Measurements from ENCODE around the gene MKNK2. TPM values are rescaled to one million over a fixed set of nuclear protein-coding genes. Genes with fewer than 3 reads are reported as not detected.

MKNK2 gene
- total and polyA plus RNA-seq, 2 of the 13 experiments (the other 11 are each of a cell fraction or from before 2014, with no cell fraction given), result 44.9 to 112 TPM

DNA sequence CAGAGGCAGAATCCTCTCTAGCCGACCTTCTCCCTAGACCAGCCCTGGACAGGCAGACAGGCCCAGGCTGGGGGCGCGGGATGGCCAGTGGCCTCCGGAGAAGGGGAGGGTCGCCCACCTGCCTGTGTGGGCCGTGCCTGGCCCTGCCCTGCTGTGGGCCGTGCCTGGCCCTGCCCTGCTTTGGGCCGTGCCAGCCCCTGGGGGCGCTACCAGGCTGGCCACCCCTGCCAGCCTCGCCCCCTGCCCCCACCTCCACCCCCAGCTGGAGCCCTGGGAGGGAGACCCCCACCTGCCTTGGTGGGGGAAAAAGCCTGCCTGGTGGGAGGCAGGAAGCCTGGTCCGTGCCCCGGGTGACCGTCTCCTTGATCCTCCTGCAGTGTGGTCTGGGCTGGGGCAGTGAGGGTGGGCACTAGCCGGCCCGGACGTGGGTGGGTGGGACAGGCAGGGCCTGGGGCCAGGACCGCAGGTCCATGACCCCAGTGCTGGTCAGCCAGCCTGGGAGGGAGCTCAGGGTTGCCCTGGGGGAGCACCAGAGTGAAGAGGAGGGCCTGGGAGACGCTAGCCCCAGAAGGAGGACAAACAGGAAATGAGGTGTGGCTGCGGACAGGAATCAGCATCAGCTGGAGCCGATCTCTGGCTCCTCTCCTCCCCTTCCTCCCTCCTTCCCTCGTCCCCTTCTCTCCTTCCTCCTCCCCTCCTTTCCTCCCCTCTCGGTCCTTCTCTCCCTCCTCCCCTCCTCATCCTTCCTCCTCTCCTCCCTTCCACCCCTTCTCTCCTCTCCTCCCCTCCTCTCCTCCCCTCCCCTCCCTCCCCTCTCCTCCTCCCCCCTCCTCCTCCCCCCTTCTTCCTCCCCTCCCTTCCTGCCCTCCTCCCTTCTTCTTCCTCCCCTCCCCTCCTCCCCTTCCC, 5.1 kb upstream of the MKNK2 start (continued):
- no peak for TF ChIP-seq AKNA (CRISPR knock-in tag; IDR thresholded peaks at IDR 0.05; ENCODE audit: borderline replicate concordance)
- no peak for TF ChIP-seq MBD4 (IDR thresholded peaks at IDR 0.05; ENCODE audit: borderline replicate concordance, low read length)
- TF ChIP-seq MTF2 (CRISPR knock-in tag; IDR thresholded peaks at IDR 0.05; ENCODE audit: borderline replicate concordance), result no peak
- no peak for TF ChIP-seq YEATS4 (CRISPR knock-in tag; IDR thresholded peaks at IDR 0.05; ENCODE audit: borderline replicate concordance)
- peak; percentile 54 for TF ChIP-seq THAP11 (CRISPR knock-in tag; IDR thresholded peaks at IDR 0.05)
- TF ChIP-seq NFIC (IDR thresholded peaks at IDR 0.05; ENCODE audit: low read length), result no peak
- no peak for TF ChIP-seq ZNF672 (CRISPR knock-in tag; IDR thresholded peaks at IDR 0.05)
- TF ChIP-seq, protein P1, sequence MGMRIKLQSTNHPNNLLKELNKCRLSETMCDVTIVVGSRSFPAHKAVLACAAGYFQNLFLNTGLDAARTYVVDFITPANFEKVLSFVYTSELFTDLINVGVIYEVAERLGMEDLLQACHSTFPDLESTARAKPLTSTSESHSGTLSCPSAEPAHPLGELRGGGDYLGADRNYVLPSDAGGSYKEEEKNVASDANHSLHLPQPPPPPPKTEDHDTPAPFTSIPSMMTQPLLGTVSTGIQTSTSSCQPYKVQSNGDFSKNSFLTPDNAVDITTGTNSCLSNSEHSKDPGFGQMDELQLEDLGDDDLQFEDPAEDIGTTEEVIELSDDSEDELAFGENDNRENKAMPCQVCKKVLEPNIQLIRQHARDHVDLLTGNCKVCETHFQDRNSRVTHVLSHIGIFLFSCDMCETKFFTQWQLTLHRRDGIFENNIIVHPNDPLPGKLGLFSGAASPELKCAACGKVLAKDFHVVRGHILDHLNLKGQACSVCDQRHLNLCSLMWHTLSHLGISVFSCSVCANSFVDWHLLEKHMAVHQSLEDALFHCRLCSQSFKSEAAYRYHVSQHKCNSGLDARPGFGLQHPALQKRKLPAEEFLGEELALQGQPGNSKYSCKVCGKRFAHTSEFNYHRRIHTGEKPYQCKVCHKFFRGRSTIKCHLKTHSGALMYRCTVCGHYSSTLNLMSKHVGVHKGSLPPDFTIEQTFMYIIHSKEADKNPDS (CRISPR knock-in tag; IDR thresholded peaks at IDR 0.05), result no peak
- TF ChIP-seq PAXIP1 (CRISPR knock-in tag; conservative IDR thresholded peaks at IDR 0.05), result 0 out of 2 replicates have a peak, but pooled peaks have one; percentile 16
- no peak for TF ChIP-seq KMT2B (CRISPR knock-in tag; IDR thresholded peaks at IDR 0.05)
- no peak for TF ChIP-seq CCAR2 (optimal IDR thresholded peaks at IDR 0.05; ENCODE audit: low read depth, low read length)
- no peak for TF ChIP-seq RAD51 (IDR thresholded peaks at IDR 0.05; ENCODE audit: borderline replicate concordance)
- no peak for TF ChIP-seq TOPORS (CRISPR knock-in tag; IDR thresholded peaks at IDR 0.05)
- TF ChIP-seq PAF1 (CRISPR knock-in tag; IDR thresholded peaks at IDR 0.05), result no peak
- no peak for TF ChIP-seq RELA (CRISPR knock-in tag; IDR thresholded peaks at IDR 0.05)
- peak; percentile 29; the same call in 1 of the 2 replicates for TF ChIP-seq HDAC1 (CRISPR knock-in tag; IDR thresholded peaks at IDR 0.05)
- TF ChIP-seq ZNF776 (CRISPR knock-in tag; IDR thresholded peaks at IDR 0.05), result no peak
- no peak for TF ChIP-seq SATB2 (CRISPR knock-in tag; IDR thresholded peaks at IDR 0.05)
- TF ChIP-seq ZFY (CRISPR knock-in tag; IDR thresholded peaks at IDR 0.05), result 0 out of 2 replicates have a peak, but pooled peaks have one; percentile 36
- no peak for TF ChIP-seq ESRRA (CRISPR knock-in tag; IDR thresholded peaks at IDR 0.05; ENCODE audit: low read depth)

Measured in HepG2 (cell line).